ENCODE data around the gene FGF19.

Gene FGF19

DNA sequence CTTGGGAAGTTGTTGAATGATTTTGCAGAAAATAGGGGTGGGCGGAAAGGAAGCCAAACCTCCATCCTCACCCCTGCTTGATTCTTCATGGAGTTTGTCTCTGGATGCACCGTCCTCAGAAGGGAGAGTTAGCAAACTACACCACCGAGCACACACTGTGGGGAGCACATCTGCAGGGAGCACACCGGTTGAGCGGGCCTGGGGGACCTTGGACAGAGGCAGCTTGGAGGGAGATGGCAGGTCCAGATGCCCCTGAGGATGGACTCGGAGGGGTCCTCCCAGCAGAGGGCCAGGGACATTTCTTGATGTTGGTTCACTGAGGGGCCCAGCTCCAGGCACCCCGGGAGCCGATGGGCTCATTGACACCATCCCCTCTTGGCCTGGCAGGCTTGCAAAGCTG is 15.1 kb upstream of the FGF19 start:
- H2AFZ ChIP-seq (ENCODE audit: insufficient read depth, low read length, poor library complexity), result no peak overlapping the region
- H2BK120ac ChIP-seq (ENCODE audit: insufficient read depth, low read length, poor library complexity), result no peak overlapping the region
- H3K79me1 ChIP-seq (ENCODE audit: low read length), result no peaks in the 10 kb centered on the region
- no peak for DNase-seq
- no peak overlapping the region for H2AK5ac ChIP-seq (ENCODE audit: low read length)
- H3K9ac ChIP-seq (ENCODE audit: low read length), result no peak overlapping the region
- H4K12ac ChIP-seq (ENCODE audit: low read depth, low read length), result no peak overlapping the region
- no peak overlapping the region for H3K4ac ChIP-seq (ENCODE audit: low read depth, low read length)
- H3K14ac ChIP-seq (ENCODE audit: low read length), result no peak overlapping the region
- no peak overlapping the region for H4K91ac ChIP-seq (ENCODE audit: low read depth, low read length)
- no peaks in the 10 kb centered on the region for H3K79me2 ChIP-seq (ENCODE audit: control insufficient read depth, insufficient read depth, low read length, poor library complexity)
- H2BK12ac ChIP-seq (ENCODE audit: low read length), result no peak overlapping the region
- no peaks in the 10 kb centered on the region for H3K36me3 ChIP-seq (ENCODE audit: control insufficient read depth in 1 of 2, insufficient read depth in 2 of 2, low read length in 2 of 2)
- no peak overlapping the region for H3K4me2 ChIP-seq (ENCODE audit: low read length)
- H3K27ac ChIP-seq (ENCODE audit: low read depth, low read length), result no peak overlapping the region
- H4K8ac ChIP-seq (ENCODE audit: low read depth, low read length), result no peak overlapping the region
- H3K4me3 ChIP-seq (ENCODE audit: low read depth, low read length), result no peak overlapping the region
- no CpG with 5 or more reads among the region's 8 CpGs for WGBS (ENCODE audit: extremely low coverage, insufficient coverage, insufficient read length)
- no peaks in the 10 kb centered on the region for H3K27me3 ChIP-seq (ENCODE audit: insufficient read depth, low read length)
- no peaks in the 10 kb centered on the region for H3K4me1 ChIP-seq (ENCODE audit: control insufficient read depth in 1 of 2, insufficient read depth in 2 of 2, low read length in 2 of 2)
- H3K9me3 ChIP-seq (ENCODE audit: insufficient read depth, low read depth, low read length), result peaks cover 3% of the 10 kb centered on the region
- H3K18ac ChIP-seq (ENCODE audit: low read length), result no peak overlapping the region
- no peak overlapping the region for H2BK5ac ChIP-seq (ENCODE audit: low read depth, low read length, poor library complexity)
- H3K23ac ChIP-seq (ENCODE audit: low read length), result no peak overlapping the region

- H4K12ac ChIP-seq (ENCODE audit: low read depth, low read length), result no peak overlapping the region
- H2BK5ac ChIP-seq (ENCODE audit: low read depth, low read length, poor library complexity), result no peak overlapping the region
- H3K4ac ChIP-seq (ENCODE audit: low read depth, low read length), result no peak overlapping the region
- H3K4me1 ChIP-seq (ENCODE audit: control insufficient read depth in 1 of 2, insufficient read depth in 2 of 2, low read length in 2 of 2), result no peaks in the 10 kb centered on the region
- WGBS (ENCODE audit: extremely low coverage, insufficient coverage, insufficient read length), result no CpG with 5 or more reads among the region's 13 CpGs
- H3K36me3 ChIP-seq (ENCODE audit: control insufficient read depth in 1 of 2, insufficient read depth in 2 of 2, low read length in 2 of 2), result no peaks in the 10 kb centered on the region
- no peak overlapping the region for H3K18ac ChIP-seq (ENCODE audit: low read length)
- H3K14ac ChIP-seq (ENCODE audit: low read length), result no peak overlapping the region
- no peak overlapping the region for H3K4me3 ChIP-seq (ENCODE audit: low read depth, low read length)
- H3K79me1 ChIP-seq (ENCODE audit: low read length), result no peaks in the 10 kb centered on the region
- no peak overlapping the region for H3K4me2 ChIP-seq (ENCODE audit: low read length)
- H2AK5ac ChIP-seq (ENCODE audit: low read length), result no peak overlapping the region
- no peak overlapping the region for H2BK120ac ChIP-seq (ENCODE audit: insufficient read depth, low read length, poor library complexity)
- no peak overlapping the region for H4K91ac ChIP-seq (ENCODE audit: low read depth, low read length)
- no peaks in the 10 kb centered on the region for H3K79me2 ChIP-seq (ENCODE audit: control insufficient read depth, insufficient read depth, low read length, poor library complexity)
- peaks cover 3% of the 10 kb centered on the region for H3K9me3 ChIP-seq (ENCODE audit: insufficient read depth, low read depth, low read length)
- H3K27ac ChIP-seq (ENCODE audit: low read depth, low read length), result no peak overlapping the region
- peak; percentile 54 to 70 for DNase-seq
- H4K8ac ChIP-seq (ENCODE audit: low read depth, low read length), result no peak overlapping the region
- no peak overlapping the region for H3K9ac ChIP-seq (ENCODE audit: low read length)
- H2AFZ ChIP-seq (ENCODE audit: insufficient read depth, low read length, poor library complexity), result no peak overlapping the region
- no peaks in the 10 kb centered on the region for H3K27me3 ChIP-seq (ENCODE audit: insufficient read depth, low read length)
- H2BK12ac ChIP-seq (ENCODE audit: low read length), result no peak overlapping the region
- no peak overlapping the region for H3K23ac ChIP-seq (ENCODE audit: low read length)
Measured at GRCh38 chr11:69718147-69718546, 14.3 kb upstream of the FGF19 start.

DNA sequence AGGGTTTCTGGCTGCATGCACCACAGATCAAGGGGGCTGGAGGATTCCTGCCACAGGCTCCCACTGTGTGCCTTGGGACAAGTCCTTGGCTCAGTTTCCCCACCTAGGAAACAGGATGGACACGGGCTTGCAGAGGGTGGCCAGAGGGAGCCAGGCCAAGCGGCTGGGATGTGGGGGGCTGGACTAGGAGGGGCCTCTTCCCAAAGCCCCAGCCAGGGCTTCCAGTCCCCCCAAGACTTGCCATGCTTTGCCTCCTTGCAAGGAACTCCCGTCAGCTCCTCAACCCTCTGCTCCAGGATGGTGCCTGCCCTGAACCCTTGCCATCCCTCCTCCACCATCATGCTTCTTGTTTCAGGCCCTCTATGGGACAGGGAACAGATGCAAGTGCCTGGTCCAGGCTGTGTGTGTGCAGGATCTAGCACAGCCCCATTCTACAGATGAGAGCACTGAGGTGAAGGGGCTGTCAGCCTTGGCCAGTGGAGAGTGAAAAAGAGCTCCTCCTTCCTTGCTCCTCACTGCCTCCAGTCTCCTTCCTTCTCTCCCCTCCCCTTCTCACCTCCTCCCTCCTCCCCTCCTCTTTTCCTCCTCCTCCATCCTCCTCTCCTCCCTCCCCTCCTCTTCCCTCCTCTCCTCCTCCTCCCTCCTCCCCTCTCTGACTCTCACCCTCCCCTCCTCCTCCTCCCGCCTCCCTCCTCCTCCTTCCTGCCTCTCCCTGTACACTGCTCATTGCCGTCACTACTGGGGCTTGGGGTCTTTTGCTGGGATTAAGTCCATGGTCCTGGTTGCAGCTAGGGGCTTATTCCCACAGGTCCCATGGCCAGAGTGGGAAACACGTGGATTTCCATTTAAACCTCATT is 13.3 kb upstream of the FGF19 start:
- no peak overlapping the region for H3K23ac ChIP-seq (ENCODE audit: low read length)
- H2BK120ac ChIP-seq (ENCODE audit: insufficient read depth, low read length, poor library complexity), result no peak overlapping the region
- H2BK5ac ChIP-seq (ENCODE audit: low read depth, low read length, poor library complexity), result no peak overlapping the region
- H2AK5ac ChIP-seq (ENCODE audit: low read length), result no peak overlapping the region
- no peaks in the 10 kb centered on the region for H3K79me2 ChIP-seq (ENCODE audit: control insufficient read depth, insufficient read depth, low read length, poor library complexity)
- H3K4me3 ChIP-seq (ENCODE audit: low read depth, low read length), result no peak overlapping the region
- H3K4ac ChIP-seq (ENCODE audit: low read depth, low read length), result no peak overlapping the region
- H4K8ac ChIP-seq (ENCODE audit: low read depth, low read length), result no peak overlapping the region
- H3K18ac ChIP-seq (ENCODE audit: low read length), result no peak overlapping the region
- no peak overlapping the region for H2AFZ ChIP-seq (ENCODE audit: insufficient read depth, low read length, poor library complexity)
- no peak overlapping the region for H3K14ac ChIP-seq (ENCODE audit: low read length)
- no peak for DNase-seq
- no peak overlapping the region for H3K9ac ChIP-seq (ENCODE audit: low read length)
- H3K27me3 ChIP-seq (ENCODE audit: insufficient read depth, low read length), result no peaks in the 10 kb centered on the region
- no peak overlapping the region for H3K27ac ChIP-seq (ENCODE audit: low read depth, low read length)
- no peak overlapping the region for H3K4me2 ChIP-seq (ENCODE audit: low read length)
- peaks cover 3% of the 10 kb centered on the region for H3K9me3 ChIP-seq (ENCODE audit: insufficient read depth, low read depth, low read length)
- WGBS (ENCODE audit: extremely low coverage, insufficient coverage, insufficient read length), result no CpG with 5 or more reads among the region's 6 CpGs
- H4K91ac ChIP-seq (ENCODE audit: low read depth, low read length), result no peak overlapping the region
- H3K4me1 ChIP-seq (ENCODE audit: control insufficient read depth in 1 of 2, insufficient read depth in 2 of 2, low read length in 2 of 2), result no peaks in the 10 kb centered on the region
- no peak overlapping the region for H4K12ac ChIP-seq (ENCODE audit: low read depth, low read length)
- H2BK12ac ChIP-seq (ENCODE audit: low read length), result no peak overlapping the region
- H3K36me3 ChIP-seq (ENCODE audit: control insufficient read depth in 1 of 2, insufficient read depth in 2 of 2, low read length in 2 of 2), result no peaks in the 10 kb centered on the region
- no peaks in the 10 kb centered on the region for H3K79me1 ChIP-seq (ENCODE audit: low read length)

DNA sequence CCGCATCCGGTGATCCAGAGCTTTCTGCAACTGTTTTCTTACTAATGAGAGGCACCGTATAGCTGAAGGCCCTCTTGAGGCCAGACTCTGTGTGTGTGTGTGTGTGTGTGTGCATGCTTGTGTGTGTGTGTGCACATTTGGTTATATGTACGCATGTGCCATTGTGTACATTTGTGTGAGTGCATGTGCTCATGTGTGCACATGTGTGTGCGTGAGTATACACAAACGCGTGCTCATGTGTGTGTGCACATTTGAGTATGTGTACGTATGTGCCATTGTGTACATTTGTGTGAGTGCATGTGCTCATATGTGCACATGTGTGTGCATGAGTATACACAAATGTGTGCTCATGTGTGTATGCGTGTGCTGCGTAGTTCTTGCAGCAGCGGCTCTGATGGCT is 12.3 kb upstream of the FGF19 start:
- H3K36me3 ChIP-seq (ENCODE audit: control insufficient read depth in 1 of 2, insufficient read depth in 2 of 2, low read length in 2 of 2), result no peaks in the 10 kb centered on the region

More for the DNA sequence above, 12.3 kb upstream of the FGF19 start:
- H2BK120ac ChIP-seq (ENCODE audit: insufficient read depth, low read length, poor library complexity), result no peak overlapping the region
- H3K9me3 ChIP-seq (ENCODE audit: insufficient read depth, low read depth, low read length), result peaks cover 3% of the 10 kb centered on the region
- H3K4me2 ChIP-seq (ENCODE audit: low read length), result no peak overlapping the region
- H3K14ac ChIP-seq (ENCODE audit: low read length), result no peak overlapping the region
- DNase-seq, result no peak
- no peak overlapping the region for H2BK12ac ChIP-seq (ENCODE audit: low read length)
- H4K12ac ChIP-seq (ENCODE audit: low read depth, low read length), result no peak overlapping the region
- no peak overlapping the region for H3K4ac ChIP-seq (ENCODE audit: low read depth, low read length)
- H4K91ac ChIP-seq (ENCODE audit: low read depth, low read length), result no peak overlapping the region
- H3K79me1 ChIP-seq (ENCODE audit: low read length), result no peaks in the 10 kb centered on the region
- no peaks in the 10 kb centered on the region for H3K27me3 ChIP-seq (ENCODE audit: insufficient read depth, low read length)
- H2AK5ac ChIP-seq (ENCODE audit: low read length), result no peak overlapping the region
- H3K4me1 ChIP-seq (ENCODE audit: control insufficient read depth in 1 of 2, insufficient read depth in 2 of 2, low read length in 2 of 2), result no peaks in the 10 kb centered on the region
- H3K23ac ChIP-seq (ENCODE audit: low read length), result no peak overlapping the region
- H2BK5ac ChIP-seq (ENCODE audit: low read depth, low read length, poor library complexity), result no peak overlapping the region
- H4K8ac ChIP-seq (ENCODE audit: low read depth, low read length), result no peak overlapping the region
- peak overlapping the region; percentile 7 for H3K4me3 ChIP-seq (ENCODE audit: low read depth, low read length)
- no peak overlapping the region for H3K27ac ChIP-seq (ENCODE audit: low read depth, low read length)
- no peak overlapping the region for H2AFZ ChIP-seq (ENCODE audit: insufficient read depth, low read length, poor library complexity)
- no peaks in the 10 kb centered on the region for H3K79me2 ChIP-seq (ENCODE audit: control insufficient read depth, insufficient read depth, low read length, poor library complexity)
- WGBS (ENCODE audit: extremely low coverage, insufficient coverage, insufficient read length), result no CpG with 5 or more reads among the region's 11 CpGs
- H3K9ac ChIP-seq (ENCODE audit: low read length), result no peak overlapping the region
- no peak overlapping the region for H3K18ac ChIP-seq (ENCODE audit: low read length)
